PC-9 (cell line): ENCODE measurements around the gene MED13L. TPM values are rescaled to one million over a fixed set of nuclear protein-coding genes. Genes with fewer than 3 reads are reported as not detected.

Experiments used
- BruUV-seq: library from RNA; stranded (reverse); fragments of 400-500 nt; replicated peaks from 2 replicates; lab custom pipeline; 2021; lab: Mats Ljungman, UMichigan
- CTCF ChIA-PET: fragments of 300-600 bp; sonication (Branson Sonifier 250); formaldehyde crosslinking; loops from one replicate; lab custom pipeline; 2022; ENCODE audit warnings: antibody characterized with exemption; lab: Charles Lee
- POLR2A ChIA-PET: fragments of 300-600 bp; sonication (Branson Sonifier 250); formaldehyde crosslinking; loops from one replicate; lab custom pipeline; 2022; ENCODE audit warnings: antibody characterized with exemption; ENCODE audit not compliant: unreplicated experiment; lab: Charles Lee
- DNase-seq, 2 experiments: peaks; one replicate each; pipeline versions ENCODE4 v3.0.0 to v3.0.0-alpha.2; 2015 to 2022; ENCODE audit warnings: mixed read lengths in 1 of 2
- H2AFZ ChIP-seq: fragments of 200-600 bp; sonication (generic); 2 replicates; pipeline ENCODE4 v1.8.1; 2017; ENCODE audit warnings: antibody characterized with exemption
- H3F3A ChIP-seq: fragments of 200-600 bp; sonication (generic); 2 replicates; pipeline ENCODE4 v1.8.1; 2017; ENCODE audit warnings: antibody characterized with exemption, mild to moderate bottlenecking, low read depth; ENCODE audit not compliant: insufficient read depth
- H3K27ac ChIP-seq: fragments of 200-600 bp; sonication (generic); 2 replicates; pipeline ENCODE4 v1.6.1; 2016; ENCODE audit warnings: mixed run types
- H3K27me3 ChIP-seq: fragments of 200-600 bp; sonication (generic); 2 replicates; pipeline ENCODE4 v1.6.1; 2016; ENCODE audit warnings: low read depth, mixed run types; ENCODE audit not compliant: insufficient read depth
- H3K36me3 ChIP-seq: fragments of 200-600 bp; sonication (generic); 2 replicates; pipeline ENCODE4 v1.6.1; 2016; ENCODE audit warnings: low read depth, mixed run types
- H3K4me1 ChIP-seq: fragments of 200-600 bp; sonication (generic); replicated peaks from 2 replicates; pipeline ENCODE4 v1.6.1; 2016; ENCODE audit warnings: mixed run types; ENCODE audit not compliant: insufficient read depth
- H3K4me2 ChIP-seq: fragments of 200-600 bp; sonication (generic); 2 replicates; pipeline ENCODE4 v1.6.1; 2017; ENCODE audit warnings: mixed run types
- H3K4me3 ChIP-seq: fragments of 200-600 bp; sonication (generic); 2 replicates; pipeline ENCODE4 v1.6.1; 2016; ENCODE audit warnings: mixed run types
- H3K79me2 ChIP-seq: fragments of 200-600 bp; sonication (generic); 2 replicates; pipeline ENCODE4 v1.6.1; 2017; ENCODE audit warnings: low read depth, mixed run types
- H3K9me2 ChIP-seq: fragments of 200-600 bp; sonication (generic); 2 replicates; pipeline ENCODE4 v1.8.1; 2017; ENCODE audit warnings: mild to moderate bottlenecking; ENCODE audit not compliant: insufficient read depth
- H3K9me3 ChIP-seq: fragments of 200-600 bp; sonication (generic); 2 replicates; pipeline ENCODE4 v1.8.1; 2016; ENCODE audit warnings: low read depth; ENCODE audit not compliant: insufficient read depth
- H4K20me1 ChIP-seq: fragments of 200-600 bp; sonication (generic); 2 replicates; pipeline ENCODE4 v1.8.1; 2017; ENCODE audit not compliant: insufficient read depth
- CTCF ChIP-seq: fragments of 200-600 bp; sonication (generic); conservative IDR thresholded peaks from 2 replicates; pipeline ENCODE4 v1.6.1; 2017; ENCODE audit warnings: mixed run types, antibody characterized with exemption, mild to moderate bottlenecking, moderate library complexity
- EZH2 ChIP-seq: fragments of 200-600 bp; sonication (generic); IDR thresholded peaks from 2 replicates; pipeline ENCODE4 v1.8.0; 2017; ENCODE audit warnings: antibody characterized with exemption, low read depth
- intact Hi-C: fragments of 100-400 bp; cut with micrococcal nuclease; formaldehyde crosslinking; loops from one replicate; pipeline ENCODE4 v1.10.0; 2022; ENCODE audit not compliant: unreplicated experiment
- total RNA-seq: library from RNA; stranded (reverse); gene quantifications from 2 replicates; pipeline ENCODE4 v1.2.3, GENCODE V29; 2021

The MED13L gene
- total RNA-seq, 1 experiment from 2014 or later = 89.5 TPM

GRCh38 chr12:116263844-116264243, 13.6 kb downstream of the MED13L start:
- no peak overlapping the region for H3K4me3 ChIP-seq
- no peaks in the 10 kb centered on the region for H3K27me3 ChIP-seq
- no peaks in the 10 kb centered on the region; the same call in 1 of the 2 replicates for H3F3A ChIP-seq
- no peak for DNase-seq
- intact Hi-C loops = loop anchor here (10.0 kb wide), 1 partner anchor 249 kb away; no protein-coding TSS in a partner anchor
- peaks cover 75% of the 10 kb centered on the region for H4K20me1 ChIP-seq
- H2AFZ ChIP-seq = no peak overlapping the region
- POLR2A ChIA-PET = no interaction called here
- H3K36me3 ChIP-seq = no peaks in the 10 kb centered on the region
- no TSS peak for BruUV-seq
- no peak overlapping the region for H3K27ac ChIP-seq
- no peak overlapping the region for H3K4me2 ChIP-seq
- H3K9me2 ChIP-seq = no peaks in the 10 kb centered on the region
- peaks cover 29% of the 10 kb centered on the region for H3K4me1 ChIP-seq
- no peaks in the 10 kb centered on the region for H3K9me3 ChIP-seq
- no peak for TF ChIP-seq EZH2
- TF ChIP-seq CTCF = no peak
- CTCF ChIA-PET = interaction anchor here (0.6 kb wide), 1 partner anchor 123 kb away, joined by 3 read pairs; no protein-coding TSS in a partner anchor
- peaks cover 100% of the 10 kb centered on the region for H3K79me2 ChIP-seq

GRCh38 chr12:116263431-116263830, 14.1 kb downstream of the MED13L start:
- H3K4me2 ChIP-seq = no peak overlapping the region
- H3K4me1 ChIP-seq = peaks cover 29% of the 10 kb centered on the region
- H3K4me3 ChIP-seq = no peak overlapping the region
- no peaks in the 10 kb centered on the region for H3K36me3 ChIP-seq
- no TSS peak for BruUV-seq
- CTCF ChIA-PET = interaction anchor here (0.6 kb wide), 1 partner anchor 135 kb away, joined by 3 read pairs; no protein-coding TSS in a partner anchor
- peaks cover 4% of the 10 kb centered on the region; the same call in 1 of the 2 replicates for H3F3A ChIP-seq
- H4K20me1 ChIP-seq = peaks cover 77% of the 10 kb centered on the region
- no peak overlapping the region for H3K27ac ChIP-seq
- POLR2A ChIA-PET = no interaction called here
- TF ChIP-seq CTCF (no peak), EZH2 (no peak)
- peaks cover 100% of the 10 kb centered on the region for H3K79me2 ChIP-seq
- no peaks in the 10 kb centered on the region for H3K27me3 ChIP-seq
- no peak for DNase-seq
- no peaks in the 10 kb centered on the region for H3K9me2 ChIP-seq
- H3K9me3 ChIP-seq = no peaks in the 10 kb centered on the region
- no peak overlapping the region for H2AFZ ChIP-seq
- intact Hi-C loops = loop anchor here (10.0 kb wide), 1 partner anchor 249 kb away; no protein-coding TSS in a partner anchor

GRCh38 chr12:116262741-116263140, 14.8 kb downstream of the MED13L start:
- Histone ChIP-seq H3K27me3 (no peaks in the 10 kb centered on the region), H3K4me1 (peaks cover 29% of the 10 kb centered on the region), H3K4me3 (no peak overlapping the region), H4K20me1 (peaks cover 77% of the 10 kb centered on the region), H3K36me3 (no peaks in the 10 kb centered on the region), H2AFZ (no peak overlapping the region), H3K4me2 (no peak overlapping the region), H3F3A (peaks cover 5% of the 10 kb centered on the region; the same call in 1 of the 2 replicates), H3K9me2 (no peaks in the 10 kb centered on the region), H3K27ac (no peak overlapping the region), H3K9me3 (no peaks in the 10 kb centered on the region), H3K79me2 (peaks cover 100% of the 10 kb centered on the region)
- intact Hi-C loops = loop anchor here (10.0 kb wide), 1 partner anchor 248 kb away; no protein-coding TSS in a partner anchor
- TF ChIP-seq CTCF (no peak), EZH2 (no peak)
- POLR2A ChIA-PET = no interaction called here
- CTCF ChIA-PET = interaction anchor here (0.6 kb wide), 1 partner anchor 136 kb away, joined by 3 read pairs; no protein-coding TSS in a partner anchor
- no TSS peak for BruUV-seq
- DNase-seq = no peak
